GM12878 (cell line): Measurements from ENCODE around the gene ARHGDIG. TPM values are rescaled to one million over a fixed set of nuclear protein-coding genes. Genes with fewer than 3 reads are reported as not detected.

Experiments
- ATAC-seq: fragments of 200-7000 bp; cut with Tn5 transposase; 3 replicates; pipeline ENCODE4 v1.9.1; 2020; ENCODE audit warnings: mild to moderate bottlenecking, moderate library complexity
- BruUV-seq: library from RNA; stranded (reverse); fragments of 400-500 nt; replicated peaks from 2 replicates; lab custom pipeline; 2021; lab: Mats Ljungman, UMichigan
- CTCF ChIA-PET: fragments of 300-600 bp; sonication (Branson Sonifier 250); formaldehyde crosslinking; extraction: SDS; loops from one replicate; lab custom pipeline; 2021; ENCODE audit warnings: inconsistent platforms; lab: Yijun Ruan, JAX
- POLR2A ChIA-PET: fragments of 350-600 bp; formaldehyde crosslinking; extraction: SDS; loops from one replicate; lab custom pipeline; 2021; ENCODE audit warnings: inconsistent platforms; lab: Charles Lee
- RAD21 ChIA-PET: fragments of 300-600 bp; sonication (Branson Sonifier 250); formaldehyde crosslinking; loops from one replicate; lab custom pipeline; 2023; ENCODE audit warnings: antibody characterized with exemption; ENCODE audit not compliant: unreplicated experiment; lab: Charles Lee
- SMC1A ChIA-PET: fragments of 300-600 bp; sonication (Branson Sonifier 250); formaldehyde crosslinking; loops from one replicate; lab custom pipeline; 2023; ENCODE audit not compliant: unreplicated experiment, uncharacterized antibody; lab: Charles Lee
- DNase-seq: peaks from one replicate; pipeline ENCODE4 v3.0.0-alpha.2; 2011; ENCODE audit warnings: low read depth, low spot score
- FAIRE-seq: peaks from 3 replicates; lab custom pipeline; 2011; peaks lifted over from hg19 to GRCh38; lab: Jason Lieb, UNC
- H2AFZ ChIP-seq: 2 replicates; pipeline ENCODE4 v1.6.0; 2011; ENCODE audit warnings: low read depth, low read length, control low read depth; ENCODE audit not compliant: control insufficient read depth
- H3K27ac ChIP-seq: 2 replicates; pipeline ENCODE4 v1.5.1; 2011; ENCODE audit warnings: control low read depth; ENCODE audit not compliant: control insufficient read depth, insufficient read depth
- H3K27me3 ChIP-seq, 2 experiments: replicated peaks in 1 of 2; 2 replicates each; pipeline versions ENCODE4 v1.6.0 to v1.6.1; 2011; ENCODE audit warnings: low read length in 1 of 2; ENCODE audit not compliant: control insufficient read depth in 2 of 2, insufficient read depth in 2 of 2
- H3K36me3 ChIP-seq, 2 experiments: 2 replicates each; pipeline ENCODE4 v1.5.1; 2011; ENCODE audit warnings: low read length in 1 of 2; ENCODE audit not compliant: control insufficient read depth in 2 of 2, insufficient read depth in 2 of 2
- H3K4me1 ChIP-seq: 2 replicates; pipeline ENCODE4 v1.6.1; 2011; ENCODE audit warnings: mild to moderate bottlenecking, low read length, moderate library complexity, mixed read lengths; ENCODE audit not compliant: control insufficient read depth, insufficient read depth
- H3K4me2 ChIP-seq: 2 replicates; pipeline ENCODE4 v1.6.0; 2011; ENCODE audit warnings: control low read depth; ENCODE audit not compliant: control insufficient read depth, insufficient read depth
- H3K4me3 ChIP-seq: fragments of 200-600 bp; sonication (generic); 2 replicates; pipeline ENCODE4 v1.5.1; 2016
- H3K79me2 ChIP-seq: 2 replicates; pipeline ENCODE4 v1.6.0; 2011; ENCODE audit warnings: low read length; ENCODE audit not compliant: control insufficient read depth, insufficient read depth
- H3K9ac ChIP-seq: 2 replicates; pipeline ENCODE4 v1.8.0; 2011; ENCODE audit warnings: low read length, control low read depth, mixed read lengths; ENCODE audit not compliant: control insufficient read depth, insufficient read depth
- H3K9me3 ChIP-seq: replicated peaks from 3 replicates; pipeline ENCODE4 v1.5.1; 2011; ENCODE audit warnings: mild to moderate bottlenecking, low read length; ENCODE audit not compliant: control insufficient read depth, insufficient read depth
- H4K20me1 ChIP-seq: 2 replicates; pipeline ENCODE4 v1.6.0; 2011; ENCODE audit not compliant: control insufficient read depth, insufficient read depth
- BMI1 ChIP-seq: fragments of 450-650 bp; IDR thresholded peaks from 2 replicates; pipeline ENCODE4 v1.6.1; 2016; ENCODE audit warnings: mild to moderate bottlenecking, moderate library complexity, borderline replicate concordance
- CREM ChIP-seq: IDR thresholded peaks from 2 replicates; pipeline ENCODE4 v1.6.1; 2014; ENCODE audit warnings: antibody characterized with exemption, low read depth
- HCFC1 ChIP-seq: fragments of 150-350 bp; IDR thresholded peaks from 2 replicates; pipeline ENCODE4 v1.6.1; 2014; ENCODE audit warnings: low read length
- HDGF ChIP-seq: fragments of 450-650 bp; IDR thresholded peaks from 2 replicates; pipeline ENCODE4 v1.6.1; 2016; ENCODE audit warnings: antibody characterized with exemption
- IKZF1 ChIP-seq: fragments of 450-650 bp; conservative IDR thresholded peaks from 2 replicates; pipeline ENCODE4 v1.6.1; 2017; ENCODE audit warnings: antibody characterized with exemption, mild to moderate bottlenecking
- JUNB ChIP-seq: IDR thresholded peaks from 2 replicates; pipeline ENCODE4 v1.6.1; 2016; ENCODE audit warnings: antibody characterized with exemption, mild to moderate bottlenecking
- NBN ChIP-seq: fragments of 450-650 bp; IDR thresholded peaks from 2 replicates; pipeline ENCODE4 v1.6.1; 2016
- SMAD1 ChIP-seq: fragments of 450-650 bp; IDR thresholded peaks from 2 replicates; pipeline ENCODE4 v1.6.1; 2018; ENCODE audit warnings: mild to moderate bottlenecking, low read depth; ENCODE audit not compliant: partially characterized antibody
- SREBF2 ChIP-seq: IDR thresholded peaks from 2 replicates; pipeline ENCODE4 v1.6.1; 2012; ENCODE audit warnings: mild to moderate bottlenecking, low read length
- STAT3 ChIP-seq: IDR thresholded peaks from 2 replicates; pipeline ENCODE4 v1.6.1; 2011; ENCODE audit warnings: low read depth, low read length, improper control_type of control experiment
- TAF1 ChIP-seq: IDR thresholded peaks from 2 replicates; pipeline ENCODE4 v1.6.1; 2011; ENCODE audit warnings: mild to moderate bottlenecking, low read depth, low read length, borderline replicate concordance
- WRNIP1 ChIP-seq: IDR thresholded peaks from 2 replicates; pipeline ENCODE4 v1.6.1; 2011; ENCODE audit warnings: low read depth, low read length, improper control_type of control experiment, borderline replicate concordance
- WGBS: methylation state at CpG from one replicate; pipeline ENCODE4 v1.1.6; 2016; ENCODE audit warnings: low lambda C conversion rate; ENCODE audit not compliant: insufficient replicate concordance, insufficient coverage; ENCODE audit errors: missing lambda C conversion rate; 5-methylcytosine and 5-hydroxymethylcytosine counted together
- in situ Hi-C: fragments of 300-500 bp; cut with MboI; formaldehyde crosslinking; loops from 9 replicates; pipeline ENCODE4 v1.14.3; 2018; ENCODE audit warnings: mixed read lengths
- intact Hi-C: fragments of 100-400 bp; cut with micrococcal nuclease; formaldehyde crosslinking; loops from one replicate; pipeline ENCODE4 v1.14.2; 2022; ENCODE audit not compliant: unreplicated experiment
- polyA plus RNA-seq, 11 experiments: library from polyadenylated mRNA; depleted of rRNA in 4 of 11; unstranded in 6 of 11; stranded (reverse) in 5 of 11; fragments of >200 nt; fragmentation: Nextera tagmentation in 4 of 11; fragmentation: Illumina TruSeq in 1 of 11; extraction: Ambion mirVana in 4 of 11; extraction: Trizol in 1 of 11; gene quantifications; 1 replicate in 1 of 11; 2 replicates in 10 of 11; pipeline versions ENCODE4 v1.2.1 to v1.2.3, GENCODE V29; 2011 to 2016; ENCODE audit warnings: inconsistent platforms in 2 of 11, missing spikeins in 2 of 11, low read depth in 1 of 11
- total RNA-seq, 4 experiments: library from RNA; depleted of rRNA in 3 of 4; stranded (reverse); fragments of >200 nt in 3 of 4; fragmentation: Illumina TruSeq in 1 of 4; extraction: Trizol in 1 of 4; gene quantifications; 2 replicates each; pipeline versions ENCODE4 v1.2.1 to v1.2.3, GENCODE V29; 2013 to 2021

The ARHGDIG gene
- total and polyA plus RNA-seq, 10 of the 15 experiments (the other 5 are each of a cell fraction or from before 2014, with no cell fraction given), result not detected

DNA sequence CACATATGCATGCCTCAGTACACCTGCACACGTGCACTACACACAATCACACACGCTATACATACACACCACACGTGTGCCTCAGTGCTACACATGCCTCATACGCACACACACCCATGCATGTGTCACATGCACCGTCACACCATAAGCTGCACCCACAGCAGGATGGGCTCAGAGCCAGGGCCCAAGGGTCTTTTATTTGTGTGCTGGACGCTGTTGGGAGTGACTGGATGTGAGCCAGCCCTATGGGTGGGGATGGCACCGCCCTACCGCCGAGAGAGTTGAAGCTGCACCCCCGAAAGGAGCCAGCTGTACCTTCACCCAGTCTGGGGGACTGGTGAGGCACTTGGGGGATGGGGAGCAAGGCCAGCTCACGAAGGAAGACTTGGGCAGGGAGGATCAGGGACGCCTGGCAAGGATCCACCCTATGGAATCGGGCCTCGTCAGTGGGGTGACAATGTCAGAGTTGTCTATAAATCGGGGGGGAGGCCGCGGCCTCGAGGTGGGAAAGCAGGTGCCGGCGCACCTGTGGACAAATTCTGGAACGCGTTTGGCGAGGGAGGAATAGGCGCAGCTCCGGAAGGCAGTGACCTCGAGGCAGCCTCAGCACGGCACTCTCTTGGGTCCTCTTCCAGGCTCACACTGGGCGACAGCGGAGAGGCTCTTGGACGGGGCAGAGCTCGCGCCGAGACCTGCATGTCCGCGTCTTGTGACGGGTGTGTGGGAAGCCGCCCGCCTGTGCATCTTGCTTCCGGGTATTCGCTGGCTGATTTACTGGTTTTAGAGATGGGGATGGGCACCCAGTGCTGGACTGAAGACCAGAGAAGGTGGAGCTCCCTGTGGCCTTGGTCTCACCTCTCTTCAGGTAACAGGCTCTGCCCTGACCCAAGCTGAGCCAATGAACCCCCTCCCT lies 12.0 kb upstream of the ARHGDIG start (continued):
- TF ChIP-seq SMAD1, result no peak
- TF ChIP-seq, all 136 proteins: peak for 0

- no peak overlapping the region for H3K4me2 ChIP-seq
- H3K9ac ChIP-seq, result no peak overlapping the region
- FAIRE-seq (no peak), ATAC-seq (no peak), DNase-seq (no peak)
- no peaks in the 10 kb centered on the region for H3K4me1 ChIP-seq
- H3K27me3 ChIP-seq, result no peaks in the 10 kb centered on the region
- intact Hi-C loops, result no loop called here
- H3K79me2 ChIP-seq, result no peaks in the 10 kb centered on the region
- ChIA-PET CTCF (no interaction called here), POLR2A (no interaction called here), SMC1A (no interaction called here), RAD21 (no interaction called here)
- no peak overlapping the region for H3K4me3 ChIP-seq
- no peaks in the 10 kb centered on the region for H3K36me3 ChIP-seq
- H4K20me1 ChIP-seq, result no peaks in the 10 kb centered on the region
- no peak for TF ChIP-seq HCFC1
- TF ChIP-seq NBN, result no peak
- no peak for TF ChIP-seq STAT3
- no peak for TF ChIP-seq TAF1
- TF ChIP-seq BMI1, result no peak
- TF ChIP-seq CREM, result no peak
- no peak for TF ChIP-seq WRNIP1
- no peak for TF ChIP-seq JUNB
- TF ChIP-seq HDGF, result no peak
- TF ChIP-seq IKZF1, result no peak
- TF ChIP-seq SREBF2, result no peak
- no peak overlapping the region for H3K27ac ChIP-seq
- in situ Hi-C loops, result no loop called here
- 63% methylated on average over 24 of the region's 24 CpGs for WGBS
- H3K9me3 ChIP-seq, result no peaks in the 10 kb centered on the region
- H2AFZ ChIP-seq, result no peak overlapping the region
- BruUV-seq, result no TSS peak
These were observed 11.2 kb upstream of the ARHGDIG start for GRCh38 chr16:269061-269796.
